ENCODE data around the gene MUSK.

The MUSK gene

GRCh38 chr9:110835404-110835803, 166.8 kb downstream of the MUSK start:
- H3K36me3 ChIP-seq: no peaks in the 10 kb centered on the region
- H3K27ac ChIP-seq: no peak overlapping the region
- H3K4me3 ChIP-seq: no peak overlapping the region
- no peaks in the 10 kb centered on the region for H3K27me3 ChIP-seq
- intact Hi-C loops (cut with DNase I; ENCODE audit: low total_unique reads): no loop called here
- no peak for DNase-seq
- no peak for TF ChIP-seq CTCF (IDR thresholded peaks at IDR 0.05)
- peaks cover 0 to 7% (median 0%) of the 10 kb centered on the region in 4 donors for H3K4me1 ChIP-seq
- H3K9me3 ChIP-seq: no peaks in the 10 kb centered on the region

GRCh38 chr9:110835859-110836271, 167.3 kb downstream of the MUSK start:
- peaks cover 0 to 7% (median 0%) of the 10 kb centered on the region in 4 donors for H3K4me1 ChIP-seq
- intact Hi-C loops (cut with DNase I; ENCODE audit: low total_unique reads): no loop called here
- no peak for DNase-seq
- H3K27ac ChIP-seq: no peak overlapping the region
- H3K36me3 ChIP-seq: no peaks in the 10 kb centered on the region
- H3K9me3 ChIP-seq: no peaks in the 10 kb centered on the region
- no peak for TF ChIP-seq CTCF (IDR thresholded peaks at IDR 0.05)
- H3K4me3 ChIP-seq: no peak overlapping the region
- H3K27me3 ChIP-seq: no peaks in the 10 kb centered on the region

DNA sequence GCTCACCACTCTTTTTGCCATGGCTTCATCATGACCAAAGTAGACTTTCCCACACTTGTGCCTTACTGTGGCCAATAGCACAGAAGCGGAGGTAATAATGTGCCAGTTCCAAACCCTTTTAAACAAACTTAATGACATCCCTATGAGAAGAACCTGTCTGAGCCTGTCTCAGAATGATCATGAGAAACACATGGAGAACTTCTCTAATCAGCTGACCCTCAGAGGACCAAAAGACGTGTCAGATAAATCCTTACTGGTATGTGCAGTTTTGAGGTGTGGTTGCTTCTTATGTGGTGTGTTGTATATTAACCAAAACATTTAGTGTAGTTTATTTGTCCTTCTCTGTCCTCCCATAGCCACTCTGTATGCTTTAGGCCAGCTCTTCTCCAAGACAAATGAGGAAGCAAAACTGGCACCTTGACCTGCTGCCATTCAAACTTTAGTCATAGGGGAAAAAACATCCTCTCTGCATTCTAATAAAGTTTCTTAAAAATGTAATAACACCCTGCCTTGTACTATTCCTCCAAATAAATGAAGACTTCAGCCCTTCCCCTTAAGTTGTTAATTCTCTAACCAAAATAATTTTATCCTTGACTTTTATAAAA, 168.9 kb downstream of the MUSK start:
- Histone ChIP-seq H3K4me3 (no peak overlapping the region), H3K4me1 (peaks cover 0 to 7% (median 0%) of the 10 kb centered on the region in 4 donors), H3K27me3 (no peaks in the 10 kb centered on the region), H3K27ac (no peak overlapping the region), H3K9me3 (no peaks in the 10 kb centered on the region), H3K36me3 (no peaks in the 10 kb centered on the region)
- DNase-seq: no peak
- TF ChIP-seq CTCF (IDR thresholded peaks at IDR 0.05): no peak
- intact Hi-C loops (cut with DNase I; ENCODE audit: low total_unique reads): no loop called here

- TF ChIP-seq CTCF (IDR thresholded peaks at IDR 0.05): no peak
- H3K4me3 ChIP-seq: no peak overlapping the region
- no peaks in the 10 kb centered on the region for H3K27me3 ChIP-seq
- H3K4me1 ChIP-seq: peaks cover 0 to 8% (median under 1%) of the 10 kb centered on the region in 4 donors
- no peaks in the 10 kb centered on the region for H3K9me3 ChIP-seq
- no peaks in the 10 kb centered on the region for H3K36me3 ChIP-seq
- intact Hi-C loops (cut with DNase I; ENCODE audit: low total_unique reads): no loop called here
- no peak overlapping the region for H3K27ac ChIP-seq
- DNase-seq: no peak
Measured at GRCh38 chr9:110842169-110842568, 173.6 kb downstream of the MUSK start.

DNA sequence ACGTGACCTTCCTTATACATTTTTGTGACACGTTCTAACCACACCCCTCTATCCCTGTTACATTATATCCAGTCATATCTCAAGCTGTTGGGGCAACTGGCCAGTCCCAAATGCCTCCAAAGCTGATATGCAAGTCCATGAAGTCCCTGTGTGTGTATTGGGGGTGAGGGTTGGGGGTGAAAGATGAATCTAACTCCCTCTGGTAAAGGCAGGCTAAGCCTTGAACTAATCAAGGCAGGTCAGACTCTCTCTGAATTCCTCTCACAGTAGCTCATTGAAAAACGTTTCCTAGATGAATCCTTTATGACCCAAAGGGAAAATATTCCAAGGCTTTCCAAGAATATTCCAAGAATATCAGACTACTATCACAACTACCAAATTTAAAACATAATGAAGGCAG, 174.4 kb downstream of the MUSK start:
- H3K4me3 ChIP-seq: no peak overlapping the region

More for the DNA sequence above, 174.4 kb downstream of the MUSK start:
- TF ChIP-seq CTCF (IDR thresholded peaks at IDR 0.05): no peak
- no peak for DNase-seq
- Histone ChIP-seq H3K4me1 (peaks cover 0 to 16% (median 3%) of the 10 kb centered on the region in 4 donors), H3K36me3 (no peaks in the 10 kb centered on the region), H3K27ac (no peak overlapping the region), H3K9me3 (no peaks in the 10 kb centered on the region), H3K27me3 (no peaks in the 10 kb centered on the region)
- intact Hi-C loops (cut with DNase I; ENCODE audit: low total_unique reads): no loop called here

Measured in tibial artery (tissue), 4 donors.